GM18868 (cell line): Measurements from ENCODE around the gene JMJD1C.
"Not testable (repeated sequence)": the region's sequence is repeated elsewhere in the genome, so short reads cannot be mapped to it uniquely, and the experiment has no call there.

Source experiments
- ATAC-seq: cut with Tn5 transposase; IDR thresholded peaks from one replicate; pipeline ENCODE4 v1.9.1; 2021; ENCODE audit warnings: mild to moderate bottlenecking, moderate library complexity; ENCODE audit not compliant: unreplicated experiment

JMJD1C gene, protein sequence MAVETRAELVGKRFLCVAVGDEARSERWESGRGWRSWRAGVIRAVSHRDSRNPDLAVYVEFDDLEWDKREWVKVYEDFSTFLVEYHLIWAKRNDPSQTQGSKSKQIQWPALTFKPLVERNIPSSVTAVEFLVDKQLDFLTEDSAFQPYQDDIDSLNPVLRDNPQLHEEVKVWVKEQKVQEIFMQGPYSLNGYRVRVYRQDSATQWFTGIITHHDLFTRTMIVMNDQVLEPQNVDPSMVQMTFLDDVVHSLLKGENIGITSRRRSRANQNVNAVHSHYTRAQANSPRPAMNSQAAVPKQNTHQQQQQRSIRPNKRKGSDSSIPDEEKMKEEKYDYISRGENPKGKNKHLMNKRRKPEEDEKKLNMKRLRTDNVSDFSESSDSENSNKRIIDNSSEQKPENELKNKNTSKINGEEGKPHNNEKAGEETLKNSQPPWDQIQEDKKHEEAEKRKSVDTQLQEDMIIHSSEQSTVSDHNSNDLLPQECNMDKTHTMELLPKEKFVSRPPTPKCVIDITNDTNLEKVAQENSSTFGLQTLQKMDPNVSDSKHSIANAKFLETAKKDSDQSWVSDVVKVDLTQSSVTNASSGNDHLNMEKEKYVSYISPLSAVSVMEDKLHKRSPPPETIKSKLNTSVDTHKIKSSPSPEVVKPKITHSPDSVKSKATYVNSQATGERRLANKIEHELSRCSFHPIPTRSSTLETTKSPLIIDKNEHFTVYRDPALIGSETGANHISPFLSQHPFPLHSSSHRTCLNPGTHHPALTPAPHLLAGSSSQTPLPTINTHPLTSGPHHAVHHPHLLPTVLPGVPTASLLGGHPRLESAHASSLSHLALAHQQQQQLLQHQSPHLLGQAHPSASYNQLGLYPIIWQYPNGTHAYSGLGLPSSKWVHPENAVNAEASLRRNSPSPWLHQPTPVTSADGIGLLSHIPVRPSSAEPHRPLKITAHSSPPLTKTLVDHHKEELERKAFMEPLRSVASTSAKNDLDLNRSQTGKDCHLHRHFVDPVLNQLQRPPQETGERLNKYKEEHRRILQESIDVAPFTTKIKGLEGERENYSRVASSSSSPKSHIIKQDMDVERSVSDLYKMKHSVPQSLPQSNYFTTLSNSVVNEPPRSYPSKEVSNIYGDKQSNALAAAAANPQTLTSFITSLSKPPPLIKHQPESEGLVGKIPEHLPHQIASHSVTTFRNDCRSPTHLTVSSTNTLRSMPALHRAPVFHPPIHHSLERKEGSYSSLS (N-terminal part only)

DNA sequence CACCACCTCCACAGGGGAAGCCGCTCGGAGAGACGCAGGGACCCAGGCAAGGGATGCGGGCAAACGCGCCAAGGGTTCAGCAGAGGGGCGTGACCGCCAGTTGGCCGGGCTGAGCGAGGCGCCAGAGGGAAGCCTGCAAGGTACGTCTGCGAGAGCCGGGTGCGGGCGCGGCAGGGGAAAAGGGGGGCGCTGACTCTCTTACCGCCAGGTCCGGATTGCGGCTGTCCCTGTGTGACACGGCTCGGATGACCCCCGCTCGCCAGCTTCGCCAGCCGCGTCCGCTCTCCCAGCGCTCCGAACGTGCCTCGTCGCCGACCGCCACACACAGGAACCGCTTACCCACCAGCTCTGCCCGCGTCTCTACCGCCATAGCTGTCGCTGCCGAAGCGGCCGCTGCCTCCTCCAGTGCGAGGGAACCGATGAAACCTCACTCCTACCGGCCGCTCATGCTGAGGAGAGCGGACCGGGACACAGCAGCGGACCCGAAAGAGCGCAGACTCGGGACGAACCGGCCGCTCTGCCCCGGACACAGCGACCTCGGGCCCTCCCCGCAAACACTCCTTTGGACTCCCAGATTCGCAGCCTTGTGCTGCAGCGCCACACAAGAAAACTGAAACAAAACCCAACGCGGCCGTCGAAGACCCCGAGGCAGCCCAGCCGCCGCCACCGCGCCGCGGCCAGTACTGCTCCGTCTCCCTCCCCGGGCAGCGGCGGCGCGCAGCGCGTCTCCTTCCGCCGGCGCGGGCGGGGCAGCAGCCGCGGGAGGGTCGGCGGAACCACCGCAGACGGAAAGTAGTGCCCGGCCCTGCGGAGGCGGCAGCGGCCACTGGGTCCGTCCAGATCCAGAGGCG lies at the start of gene JMJD1C:
Gene JMJD1C (minus strand): TSS at position 685 of the 851 bp plus-strand sequence. CDS start 315 bp downstream, at position 370.
- ATAC-seq: peak; percentile 65

DNA sequence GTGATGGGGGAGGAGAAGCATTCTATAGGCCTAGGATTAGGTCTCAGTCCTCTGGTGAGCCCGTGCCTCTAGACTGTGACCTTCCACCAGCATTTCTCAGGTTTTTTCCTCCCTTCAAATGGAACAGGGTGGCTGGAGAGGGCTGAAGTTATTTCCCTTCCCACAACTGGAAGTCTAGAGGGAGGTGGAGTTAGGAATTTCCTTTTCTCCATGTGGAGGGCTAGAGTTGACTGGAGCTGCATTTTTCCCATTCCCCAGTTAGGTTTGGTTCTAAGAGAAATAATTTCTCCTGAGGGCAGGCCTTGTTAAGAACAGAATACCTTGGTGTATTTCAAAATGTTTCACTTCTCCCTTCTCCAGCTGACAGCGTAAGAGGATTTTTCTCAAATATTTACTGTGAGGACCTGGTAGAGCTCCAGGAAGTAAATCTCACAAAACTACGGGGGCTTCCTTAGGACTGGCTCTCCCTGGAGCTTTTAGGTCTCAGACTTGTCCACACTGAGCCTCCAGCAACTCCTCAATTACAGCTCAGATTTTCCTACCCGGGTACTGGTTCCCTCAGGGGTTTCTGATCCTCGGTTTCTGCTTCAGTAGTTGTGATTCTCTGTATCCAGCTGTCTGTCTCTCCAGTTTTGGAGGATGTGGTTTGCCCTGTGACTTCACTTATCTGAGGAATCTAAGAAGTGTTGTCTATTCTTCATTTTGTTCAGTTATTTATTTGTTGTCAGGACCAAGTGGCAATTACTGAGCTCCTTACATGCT lies 49.4 kb upstream of the JMJD1C start:
- no peak for ATAC-seq

DNA sequence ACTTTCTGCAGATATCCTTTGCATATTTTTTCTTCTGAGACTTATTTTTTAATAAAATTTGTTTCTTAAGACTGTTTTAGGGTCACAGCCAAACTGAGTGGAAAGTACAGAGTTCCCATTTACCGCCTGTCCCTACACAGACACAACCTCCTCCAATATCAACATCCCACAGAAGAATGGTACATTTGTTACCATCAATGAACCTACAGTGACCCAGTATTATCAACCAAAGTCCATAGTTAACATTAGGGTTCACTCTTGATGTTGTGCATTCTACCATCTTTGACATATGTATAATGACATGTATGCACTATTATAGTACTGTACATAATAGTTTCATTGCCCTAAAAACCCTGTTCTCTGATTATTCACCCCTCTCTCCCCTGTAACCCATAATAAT lies 40.8 kb upstream of the JMJD1C start:
- no peak for ATAC-seq

DNA sequence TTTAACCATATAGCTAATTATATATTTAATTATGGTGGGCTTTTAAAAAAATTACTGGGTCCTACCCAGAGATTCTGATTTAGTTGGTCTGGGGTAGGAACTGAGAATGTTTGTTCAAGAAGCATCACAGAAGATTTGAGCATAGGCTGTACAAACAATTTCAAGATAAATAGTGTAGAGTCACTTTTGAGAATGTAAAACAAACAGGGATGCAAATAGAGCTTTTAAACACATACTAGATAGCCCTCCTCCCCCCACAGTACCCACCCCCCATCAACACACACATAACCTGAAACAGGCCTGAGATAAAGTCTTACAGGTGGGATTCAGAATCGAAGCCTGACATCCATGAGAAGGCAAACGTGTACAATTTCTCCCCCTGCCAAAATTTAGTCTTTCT lies 39.8 kb upstream of the JMJD1C start:
- no peak for ATAC-seq

DNA sequence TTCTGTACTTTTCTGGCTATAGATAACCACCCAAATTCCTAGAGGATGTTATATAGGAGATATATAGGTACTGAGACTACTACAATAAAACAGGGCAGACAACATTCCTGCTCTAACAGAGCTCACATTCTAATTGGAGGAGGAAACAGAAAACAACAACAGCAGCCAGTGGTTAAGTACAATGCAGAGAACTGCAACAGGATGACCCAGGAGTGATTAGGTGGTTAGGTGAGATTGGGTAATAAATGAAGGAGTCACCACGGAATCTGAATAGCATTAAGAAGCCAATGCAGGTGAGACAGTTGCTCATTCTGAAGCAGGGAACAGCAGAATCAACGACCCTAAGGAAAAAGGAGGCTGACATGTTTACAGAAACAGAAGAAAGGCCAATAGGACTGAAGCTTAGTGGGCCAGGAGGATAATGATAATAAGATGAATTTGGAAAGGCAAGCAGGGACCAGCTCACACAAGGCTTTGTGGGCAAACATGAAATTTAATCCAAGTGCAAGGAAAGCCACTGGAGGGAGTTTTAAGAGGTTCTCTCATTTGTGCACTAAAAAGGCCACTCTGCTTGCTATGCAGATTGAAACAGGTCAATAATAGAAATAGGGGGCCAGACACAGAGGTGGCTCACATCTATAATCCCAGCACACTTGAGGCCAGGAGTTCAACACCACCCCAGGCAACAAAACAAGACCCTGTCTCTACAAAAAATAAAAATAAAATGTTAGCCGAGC lies 38.5 kb upstream of the JMJD1C start:
- no peak for ATAC-seq

DNA sequence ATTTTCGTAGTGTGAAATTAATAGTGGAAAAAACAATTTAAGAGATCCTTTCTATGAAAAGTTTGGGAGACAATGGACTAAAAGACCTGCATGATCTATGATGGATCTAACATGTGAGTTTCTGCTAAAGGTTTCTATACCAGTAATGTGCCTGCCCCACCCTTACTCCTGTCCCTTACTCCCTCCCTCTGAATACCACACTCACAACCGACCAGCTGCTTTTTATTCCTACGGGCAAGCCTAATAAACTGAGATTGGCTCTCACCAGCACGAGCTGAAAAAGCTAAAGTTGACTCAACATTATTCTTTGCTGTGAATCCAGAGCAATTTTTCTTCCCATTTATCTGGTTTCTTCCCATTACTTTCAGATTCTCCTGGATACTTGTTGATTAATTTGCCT lies 37.6 kb upstream of the JMJD1C start:
- no peak for ATAC-seq

DNA sequence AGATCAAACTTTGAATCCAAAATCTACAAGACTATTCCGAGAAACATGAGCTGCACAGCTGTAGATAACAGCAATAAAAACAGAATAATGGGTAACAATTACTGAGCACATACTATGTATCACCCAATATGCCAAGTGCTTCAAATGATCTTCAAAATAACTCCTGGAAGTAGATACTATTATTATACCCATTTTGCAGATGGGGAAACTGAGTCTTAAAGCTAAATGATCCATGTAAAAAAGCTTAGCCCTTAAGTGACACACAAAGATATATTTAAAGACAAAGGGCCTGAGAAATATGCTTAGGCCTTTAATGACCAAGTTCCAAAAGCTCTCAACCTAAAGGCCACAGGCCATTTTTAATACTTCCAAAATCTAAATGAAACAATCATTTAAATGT lies 37.1 kb upstream of the JMJD1C start:
- no peak for ATAC-seq

DNA sequence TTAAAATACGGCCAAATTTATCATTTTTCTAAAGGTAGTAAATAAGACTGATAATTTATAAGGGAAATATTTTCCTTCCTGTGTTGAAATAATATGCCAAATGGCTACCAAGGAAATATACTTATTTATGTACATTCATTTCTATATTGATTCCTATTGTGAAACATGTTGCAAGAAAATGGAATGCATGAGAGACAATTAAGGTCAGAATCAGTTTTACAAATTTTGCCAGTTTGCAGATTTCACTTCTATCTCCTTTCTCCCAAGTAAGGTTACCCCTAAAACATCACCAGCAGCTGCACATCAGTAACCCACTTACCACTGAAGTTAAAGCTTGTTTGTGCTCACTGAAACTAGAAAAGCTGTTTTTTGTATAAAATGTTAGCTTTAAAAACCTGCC lies 36.2 kb upstream of the JMJD1C start:
- ATAC-seq: no peak

DNA sequence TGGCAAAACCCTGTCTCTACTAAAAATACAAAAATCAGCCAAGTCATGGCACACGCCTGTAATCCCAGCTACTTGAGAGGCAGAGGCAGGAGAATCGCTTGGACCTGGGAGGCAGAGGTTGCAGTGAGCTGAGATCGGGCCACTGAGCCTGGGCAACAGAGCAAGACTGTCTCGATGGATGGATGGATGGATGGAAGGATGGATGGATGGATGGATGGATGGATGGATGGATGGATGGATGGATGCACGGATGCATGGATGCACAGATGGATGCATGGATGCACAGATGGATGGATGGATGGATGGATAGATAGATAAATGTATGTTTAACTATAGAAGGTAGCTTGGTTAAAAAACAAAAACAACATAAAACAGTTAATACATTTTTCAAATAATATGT lies 34.8 kb upstream of the JMJD1C start:
- ATAC-seq: not testable (repeated sequence)

DNA sequence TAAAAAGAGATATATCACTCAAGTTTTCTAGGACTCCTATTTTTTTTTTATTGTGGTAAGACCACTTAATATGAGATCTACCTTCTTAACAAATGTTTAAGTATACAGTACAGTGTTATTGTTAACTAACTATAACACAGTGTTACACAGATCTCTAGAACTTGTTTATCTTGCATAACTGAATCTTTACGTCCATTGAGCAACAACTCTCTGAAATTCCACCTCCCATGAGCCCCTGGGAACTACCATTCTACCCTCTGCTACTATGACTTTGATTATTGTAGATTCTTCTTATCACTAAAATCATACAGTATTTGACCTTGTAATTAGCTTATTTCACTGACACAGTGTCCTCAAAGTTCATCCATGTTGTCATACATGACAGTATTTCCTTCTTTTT lies 32.9 kb upstream of the JMJD1C start:
- no peak for ATAC-seq

DNA sequence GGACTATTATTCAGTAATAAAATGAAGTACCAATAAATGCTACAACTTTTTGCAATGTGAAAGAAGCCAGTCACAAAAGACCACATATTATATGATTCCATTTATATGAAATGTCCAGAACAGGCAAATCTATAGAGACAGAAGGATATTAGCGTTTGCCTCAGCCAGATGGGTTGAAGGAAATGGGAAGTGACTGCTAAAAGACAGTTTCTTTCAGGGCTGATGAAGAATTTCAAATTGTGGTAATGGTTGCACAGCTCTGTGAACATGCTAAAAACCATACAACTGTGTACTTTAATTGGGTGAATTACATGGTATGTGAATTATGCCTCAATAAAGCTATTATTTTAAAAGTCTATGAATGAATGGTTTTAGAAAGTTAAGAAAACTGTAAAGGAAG lies 31.5 kb upstream of the JMJD1C start:
- peak; percentile 46 for ATAC-seq

DNA sequence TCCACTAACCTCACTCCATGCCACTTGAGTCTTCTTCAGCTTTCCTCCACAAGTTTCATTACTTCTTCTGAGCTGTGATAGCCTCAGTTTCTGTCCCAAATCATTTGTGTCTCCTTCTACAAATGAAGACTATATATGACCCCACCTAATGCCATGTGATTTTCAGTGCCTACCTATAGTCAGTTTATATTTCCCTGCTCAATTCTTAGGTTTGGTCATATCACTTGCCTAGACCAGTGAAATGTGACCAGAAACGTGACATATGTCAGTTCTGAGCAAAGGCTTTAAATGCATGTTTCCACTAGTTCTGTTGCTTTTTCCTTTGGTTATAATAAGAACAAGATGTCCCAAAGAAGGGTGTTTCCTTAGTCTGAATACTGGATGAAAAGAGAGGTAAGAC lies 30.8 kb upstream of the JMJD1C start:
- ATAC-seq: peak; percentile 69

DNA sequence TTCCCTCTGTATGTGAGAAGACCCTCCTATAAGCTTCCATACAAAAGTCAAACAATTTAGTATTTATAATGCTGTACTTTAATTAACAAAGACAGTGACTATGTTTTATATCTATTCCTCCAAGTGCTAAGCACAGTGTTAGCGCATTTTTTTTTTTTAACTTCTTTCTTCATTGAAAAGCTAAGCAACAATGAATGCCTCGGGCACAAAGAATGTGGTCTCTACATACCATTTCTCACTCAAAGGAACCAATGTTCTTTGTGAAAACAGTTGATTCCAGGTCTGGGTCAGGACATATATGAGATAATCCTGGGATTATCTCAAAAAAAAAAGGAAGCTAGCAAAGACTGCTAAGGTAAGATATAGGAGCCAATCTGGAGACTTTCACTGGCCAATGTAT lies 29.2 kb upstream of the JMJD1C start:
- ATAC-seq: no peak

DNA sequence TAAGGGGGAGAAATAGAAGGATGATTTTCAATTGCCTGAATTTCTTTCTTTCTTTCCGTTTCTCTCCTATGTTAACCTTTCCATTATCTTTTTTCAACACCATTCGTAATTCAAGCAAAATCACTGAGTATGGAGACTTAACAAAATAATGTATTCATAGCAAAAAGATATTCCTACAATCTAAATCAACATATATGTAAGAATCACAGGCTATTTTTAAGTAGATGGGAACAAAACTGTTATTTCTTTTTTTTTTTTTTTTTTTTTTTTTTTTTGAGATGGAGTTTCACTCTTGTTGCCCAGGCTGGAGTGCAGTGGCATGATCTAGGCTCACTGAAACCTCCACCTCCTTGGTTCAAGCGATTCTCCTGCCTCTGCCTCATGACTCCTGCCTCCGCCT lies 27.2 kb upstream of the JMJD1C start:
- no peak for ATAC-seq

DNA sequence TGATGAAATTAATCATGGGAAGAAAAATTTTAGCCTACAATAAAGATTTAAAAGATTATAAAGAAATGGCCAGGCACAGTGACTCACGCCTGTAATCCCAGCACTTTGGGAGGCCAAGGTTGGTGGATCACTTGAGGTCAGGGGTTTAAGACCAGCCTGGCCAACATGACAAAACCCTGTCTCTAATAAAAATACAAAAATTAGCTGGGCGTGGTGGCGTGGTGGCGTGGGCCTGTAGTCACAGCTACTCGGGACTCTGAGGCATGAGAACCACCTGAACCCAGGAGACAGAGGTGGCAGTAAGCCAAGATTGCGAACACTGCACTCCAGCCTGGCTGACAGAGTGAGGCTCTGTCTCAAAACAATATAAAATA lies 26.5 kb upstream of the JMJD1C start:
- not testable (repeated sequence) for ATAC-seq

DNA sequence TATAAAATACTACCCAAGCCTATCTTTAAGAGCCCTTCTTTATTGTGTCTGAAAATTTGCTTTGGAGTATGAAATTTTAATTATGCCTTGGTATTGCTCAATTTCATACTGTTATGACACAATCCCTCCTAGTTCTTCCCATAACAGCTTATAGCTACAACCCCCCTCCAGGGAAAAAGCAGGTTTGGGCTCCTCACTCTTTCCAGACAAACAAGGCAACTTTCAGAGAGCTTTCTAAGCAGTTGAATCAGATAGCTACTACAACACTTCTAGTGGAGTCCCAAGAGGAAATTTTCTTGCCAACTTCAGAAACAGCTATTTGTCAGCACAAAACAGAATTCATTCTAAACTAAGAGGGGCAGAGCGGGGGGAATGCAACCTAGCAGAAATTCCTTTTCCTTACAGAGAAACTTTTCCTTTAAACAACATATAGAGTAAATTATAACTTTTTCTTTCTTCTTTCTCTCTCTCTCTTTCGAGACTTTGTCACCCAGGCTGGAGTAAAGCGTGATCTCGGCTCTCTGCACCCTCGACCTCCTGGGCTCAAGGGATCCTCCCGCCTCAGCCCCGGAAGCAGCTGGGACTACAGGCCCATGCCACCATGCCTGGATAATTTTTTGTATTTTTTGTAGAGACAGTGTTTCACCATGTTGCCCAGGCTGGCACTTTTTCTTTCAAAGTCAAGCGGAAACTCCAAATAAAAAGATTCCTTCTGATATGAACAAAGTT lies 26.0 kb upstream of the JMJD1C start:
- ATAC-seq: no peak

DNA sequence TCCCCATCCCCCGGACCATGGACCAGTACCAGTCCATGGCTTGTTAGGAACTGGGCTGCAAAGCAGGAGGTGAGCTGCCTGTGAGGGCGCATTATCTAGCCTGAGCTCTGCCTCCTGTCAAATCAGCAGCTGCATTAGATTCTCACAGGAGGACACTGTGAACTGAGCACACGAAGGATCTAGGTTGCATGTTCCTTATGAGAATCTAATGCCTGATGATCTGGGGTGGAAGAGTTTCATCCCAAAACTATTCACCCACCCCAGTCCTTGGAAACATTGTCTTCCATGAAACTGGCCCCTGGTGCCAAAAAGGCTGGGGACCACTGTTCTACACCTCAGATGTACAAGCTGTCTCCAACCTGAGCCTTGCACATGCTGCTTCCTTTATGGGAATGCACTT lies 24.1 kb upstream of the JMJD1C start:
- no peak for ATAC-seq

DNA sequence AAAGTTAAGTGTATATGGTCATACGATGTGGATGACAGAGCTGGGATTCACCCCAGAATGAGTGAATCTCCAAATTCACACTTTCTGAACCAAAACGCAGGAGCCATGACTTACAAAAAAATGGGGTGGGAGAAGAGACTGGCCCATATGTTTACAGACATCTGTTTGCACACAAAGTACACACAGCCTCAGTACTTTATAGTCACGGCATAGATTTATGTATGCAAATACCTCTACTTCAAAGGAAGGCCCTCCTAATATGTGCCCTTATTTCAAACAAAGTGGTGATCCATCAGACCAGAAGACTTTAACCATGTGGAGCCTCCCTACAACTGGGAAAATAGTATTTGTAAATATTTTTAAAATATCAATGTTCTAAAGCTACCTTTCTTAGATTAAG lies 22.2 kb upstream of the JMJD1C start:
- ATAC-seq: no peak
